ENCODE measurements around the gene NANS.

Gene NANS

GRCh38 chr9:98049288-98050072, 7.1 kb upstream of the NANS start:
- Mint-ChIP-seq H3K27me3 (ENCODE audit: low read depth) (no peaks in the 10 kb centered on the region), H3K4me3 (no peak overlapping the region), H3K36me3 (ENCODE audit: low read depth) (peaks cover 14% of the 10 kb centered on the region), H3K27ac (no peak overlapping the region), H3K9me3 (peaks cover 5% of the 10 kb centered on the region), H3K4me1 (ENCODE audit: low read depth) (peaks cover 33% of the 10 kb centered on the region)

GRCh38 chr9:98050351-98050750, 6.2 kb upstream of the NANS start:
- H3K9me3 Mint-ChIP-seq = peaks cover under 1% of the 10 kb centered on the region
- H3K4me1 Mint-ChIP-seq (ENCODE audit: low read depth) = peaks cover 34% of the 10 kb centered on the region
- H3K36me3 Mint-ChIP-seq (ENCODE audit: low read depth) = peaks cover 10% of the 10 kb centered on the region

GRCh38 chr9:98054376-98054951, 2.1 kb upstream of the NANS start:
- Mint-ChIP-seq H3K4me3 (no peak overlapping the region), H3K36me3 (ENCODE audit: low read depth) (peaks cover 6% of the 10 kb centered on the region), H3K9me3 (no peaks in the 10 kb centered on the region), H3K27me3 (ENCODE audit: low read depth) (no peaks in the 10 kb centered on the region), H3K4me1 (ENCODE audit: low read depth) (peaks cover 33% of the 10 kb centered on the region), H3K27ac (peak overlapping the region; percentile 39)

More at GRCh38 chr9:98050351-98050750, 6.2 kb upstream of the NANS start:
- Mint-ChIP-seq H3K27me3 (ENCODE audit: low read depth) (no peaks in the 10 kb centered on the region), H3K27ac (no peak overlapping the region), H3K4me3 (no peak overlapping the region)

GRCh38 chr9:98057138-98057799, 737 bp downstream of the NANS start:
- H3K4me1 Mint-ChIP-seq (ENCODE audit: low read depth) = peaks cover 30% of the 10 kb centered on the region
- H3K36me3 Mint-ChIP-seq (ENCODE audit: low read depth) = peaks cover 11% of the 10 kb centered on the region
- peak overlapping the region; percentile 93 for H3K4me3 Mint-ChIP-seq
- peak overlapping the region; percentile 92 for H3K27ac Mint-ChIP-seq
- no peaks in the 10 kb centered on the region for H3K9me3 Mint-ChIP-seq
- H3K27me3 Mint-ChIP-seq (ENCODE audit: low read depth) = no peaks in the 10 kb centered on the region

- H3K4me3 Mint-ChIP-seq = no peak overlapping the region
- H3K4me1 Mint-ChIP-seq (ENCODE audit: low read depth) = peaks cover 17% of the 10 kb centered on the region
- no peak overlapping the region for H3K27ac Mint-ChIP-seq
- H3K36me3 Mint-ChIP-seq (ENCODE audit: low read depth) = peaks cover 26% of the 10 kb centered on the region
- H3K27me3 Mint-ChIP-seq (ENCODE audit: low read depth) = no peaks in the 10 kb centered on the region
- no peaks in the 10 kb centered on the region for H3K9me3 Mint-ChIP-seq
Measured at GRCh38 chr9:98062161-98062560, 5.6 kb downstream of the NANS start.

- Mint-ChIP-seq H3K4me3 (no peak overlapping the region), H3K27ac (no peak overlapping the region), H3K4me1 (ENCODE audit: low read depth) (peaks cover 9% of the 10 kb centered on the region), H3K36me3 (ENCODE audit: low read depth) (peaks cover 31% of the 10 kb centered on the region), H3K27me3 (ENCODE audit: low read depth) (no peaks in the 10 kb centered on the region), H3K9me3 (no peaks in the 10 kb centered on the region)
Measured at GRCh38 chr9:98064623-98065392, 8.3 kb downstream of the NANS start.

GRCh38 chr9:98066235-98066634, 9.7 kb downstream of the NANS start:
- H3K36me3 Mint-ChIP-seq (ENCODE audit: low read depth) = peaks cover 26% of the 10 kb centered on the region
- no peak overlapping the region for H3K4me3 Mint-ChIP-seq
- peaks cover 8% of the 10 kb centered on the region for H3K4me1 Mint-ChIP-seq (ENCODE audit: low read depth)
- no peak overlapping the region for H3K27ac Mint-ChIP-seq
- H3K9me3 Mint-ChIP-seq = no peaks in the 10 kb centered on the region
- H3K27me3 Mint-ChIP-seq (ENCODE audit: low read depth) = no peaks in the 10 kb centered on the region

GRCh38 chr9:98067184-98067583, 10.7 kb downstream of the NANS start:
- H3K9me3 Mint-ChIP-seq = no peaks in the 10 kb centered on the region
- H3K4me3 Mint-ChIP-seq = no peak overlapping the region
- peaks cover 8% of the 10 kb centered on the region for H3K4me1 Mint-ChIP-seq (ENCODE audit: low read depth)
- no peaks in the 10 kb centered on the region for H3K27me3 Mint-ChIP-seq (ENCODE audit: low read depth)
- H3K36me3 Mint-ChIP-seq (ENCODE audit: low read depth) = peaks cover 26% of the 10 kb centered on the region
- no peak overlapping the region for H3K27ac Mint-ChIP-seq

GRCh38 chr9:98069551-98069950, 13.0 kb downstream of the NANS start:
- H3K4me3 Mint-ChIP-seq = no peak overlapping the region
- H3K36me3 Mint-ChIP-seq (ENCODE audit: low read depth) = peaks cover 19% of the 10 kb centered on the region
- H3K9me3 Mint-ChIP-seq = no peaks in the 10 kb centered on the region

GRCh38 chr9:98070704-98071103, 14.2 kb downstream of the NANS start:
- no peaks in the 10 kb centered on the region for H3K9me3 Mint-ChIP-seq
- no peak overlapping the region for H3K27ac Mint-ChIP-seq
- H3K4me3 Mint-ChIP-seq = no peak overlapping the region
- H3K27me3 Mint-ChIP-seq (ENCODE audit: low read depth) = no peaks in the 10 kb centered on the region
- H3K4me1 Mint-ChIP-seq (ENCODE audit: low read depth) = peaks cover 18% of the 10 kb centered on the region
- peaks cover 18% of the 10 kb centered on the region for H3K36me3 Mint-ChIP-seq (ENCODE audit: low read depth)

More at GRCh38 chr9:98069551-98069950, 13.0 kb downstream of the NANS start:
- H3K27ac Mint-ChIP-seq = no peak overlapping the region
- H3K27me3 Mint-ChIP-seq (ENCODE audit: low read depth) = no peaks in the 10 kb centered on the region
- peaks cover 6% of the 10 kb centered on the region for H3K4me1 Mint-ChIP-seq (ENCODE audit: low read depth)

GRCh38 chr9:98071737-98072136, 15.2 kb downstream of the NANS start:
- Mint-ChIP-seq H3K27ac (no peak overlapping the region), H3K4me1 (ENCODE audit: low read depth) (peaks cover 24% of the 10 kb centered on the region), H3K9me3 (no peaks in the 10 kb centered on the region), H3K4me3 (no peak overlapping the region), H3K36me3 (ENCODE audit: low read depth) (peaks cover 16% of the 10 kb centered on the region), H3K27me3 (ENCODE audit: low read depth) (no peaks in the 10 kb centered on the region)

- Mint-ChIP-seq H3K9me3 (no peaks in the 10 kb centered on the region), H3K27ac (peak overlapping the region; percentile 88), H3K27me3 (ENCODE audit: low read depth) (no peaks in the 10 kb centered on the region), H3K4me1 (ENCODE audit: low read depth) (peaks cover 27% of the 10 kb centered on the region), H3K4me3 (peak overlapping the region; percentile 31), H3K36me3 (ENCODE audit: low read depth) (peaks cover 29% of the 10 kb centered on the region)
Measured at GRCh38 chr9:98074115-98074990, 17.8 kb downstream of the NANS start.

GRCh38 chr9:98075332-98075805, 18.8 kb downstream of the NANS start:
- Mint-ChIP-seq H3K4me3 (peak overlapping the region; percentile 7), H3K27ac (peak overlapping the region; percentile 88), H3K4me1 (ENCODE audit: low read depth) (peaks cover 27% of the 10 kb centered on the region), H3K36me3 (ENCODE audit: low read depth) (peaks cover 29% of the 10 kb centered on the region), H3K9me3 (no peaks in the 10 kb centered on the region), H3K27me3 (ENCODE audit: low read depth) (no peaks in the 10 kb centered on the region)

All from T-helper 1 cell treated with Interleukin-12 subunit alpha and Interleukin-12 subunit beta and Interleukin-4 antibody, amounts not matched to agents 30 μg/mL and 1 μg/mL, for 36 hours (primary cell).